Superior temporal gyrus (tissue), 1 donor: ENCODE data around the gene TSPAN1.
A peak's percentile ranks its signal among the peaks of the same experiment; 100 is the strongest.

Experiments
- DNase-seq: peaks from one replicate; pipeline ENCODE4 v3.0.0-alpha.2; 2016; ENCODE audit errors: extremely low spot score

The TSPAN1 gene

DNA sequence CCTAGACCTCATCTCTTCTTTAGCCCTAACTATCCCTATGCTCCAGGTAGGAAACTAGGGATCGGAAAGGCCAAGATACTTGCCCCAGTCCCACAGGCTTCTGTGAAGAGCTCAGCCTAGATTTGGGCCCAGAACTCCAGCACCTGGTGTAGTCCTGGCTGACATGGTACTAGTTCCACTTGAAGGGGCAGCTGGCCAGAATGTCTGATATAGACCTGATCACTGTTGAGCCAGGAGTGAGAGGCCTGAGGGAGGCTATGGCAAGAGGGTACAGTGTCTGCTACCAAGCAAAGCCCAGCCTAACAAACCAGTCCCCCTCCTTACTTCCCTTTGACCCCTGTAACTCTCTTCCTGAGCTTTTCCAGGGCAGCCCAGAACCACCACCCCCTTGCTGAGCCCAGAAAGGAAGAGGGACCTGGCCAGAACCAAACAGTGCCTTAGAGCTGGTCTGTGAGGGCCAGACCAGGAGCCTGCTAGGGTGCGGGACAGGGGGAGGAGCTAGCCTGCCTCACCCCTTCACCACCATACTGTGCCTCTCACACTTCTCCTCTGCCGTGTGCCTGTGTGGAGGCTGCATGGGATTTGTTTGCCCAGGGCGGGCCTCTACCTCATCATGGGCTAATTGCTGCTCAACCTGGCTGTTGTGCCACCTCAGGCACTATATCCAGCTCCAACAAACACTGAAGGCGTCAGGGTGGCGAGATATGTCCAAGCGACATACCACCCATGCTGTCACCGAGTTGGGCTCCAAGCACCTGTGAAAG lies 12.4 kb downstream of the TSPAN1 start:
- DNase-seq: no peak

DNA sequence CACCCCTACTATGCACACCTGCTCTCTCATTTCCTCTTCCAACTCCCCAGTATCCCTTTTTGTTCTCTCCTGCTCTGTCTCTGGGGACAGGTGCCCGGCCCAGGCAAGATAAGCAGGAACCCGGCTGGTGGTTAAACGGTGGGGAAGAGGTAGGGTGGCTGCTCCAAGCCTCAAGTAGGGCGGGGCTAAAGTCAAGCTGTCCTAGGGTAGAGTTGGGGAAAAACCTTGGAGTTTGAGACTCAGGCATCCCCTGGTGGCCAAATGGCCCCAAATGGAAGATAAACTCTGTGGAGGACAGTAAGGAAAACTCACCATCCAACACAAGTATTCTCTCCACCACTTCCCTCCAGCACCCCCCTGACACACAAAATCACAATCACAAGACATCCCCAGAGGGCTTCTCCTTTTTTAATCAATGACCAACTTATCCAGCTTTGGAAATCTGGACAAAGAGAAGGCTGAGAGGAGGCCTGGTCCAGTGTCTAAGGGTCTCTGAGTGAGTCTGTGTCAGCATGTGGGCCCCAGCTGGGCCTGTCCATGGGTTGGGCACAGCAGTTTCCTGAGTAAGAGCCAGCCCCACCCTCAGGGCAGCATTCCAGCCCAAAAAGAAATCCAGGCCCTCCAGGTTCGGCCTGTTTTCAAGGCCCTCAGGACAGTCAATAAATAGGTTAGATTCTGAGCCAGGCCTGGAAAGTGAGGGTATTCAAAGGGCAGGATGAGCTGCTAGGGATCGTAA lies 13.6 kb downstream of the TSPAN1 start:
- no peak for DNase-seq

DNA sequence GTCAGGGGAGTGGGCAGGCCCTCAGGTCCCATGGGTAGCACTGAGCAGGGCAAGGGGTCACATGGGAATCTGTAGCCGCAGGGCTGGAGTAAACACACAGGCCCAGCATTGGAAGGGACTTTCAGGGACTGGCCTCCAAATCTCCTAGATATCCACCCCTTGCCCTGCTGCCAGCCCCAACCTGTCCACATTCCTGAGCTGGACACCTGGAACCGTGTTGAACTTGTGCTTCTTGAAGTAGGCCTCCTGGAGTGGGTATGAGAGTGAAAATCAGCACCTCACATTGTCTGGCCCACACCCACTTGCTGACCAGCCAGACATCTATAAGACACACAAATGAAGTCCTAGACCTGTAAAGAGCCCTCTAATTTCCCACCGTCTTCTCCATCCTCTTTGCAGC lies 15.7 kb downstream of the TSPAN1 start:
- no peak for DNase-seq

DNA sequence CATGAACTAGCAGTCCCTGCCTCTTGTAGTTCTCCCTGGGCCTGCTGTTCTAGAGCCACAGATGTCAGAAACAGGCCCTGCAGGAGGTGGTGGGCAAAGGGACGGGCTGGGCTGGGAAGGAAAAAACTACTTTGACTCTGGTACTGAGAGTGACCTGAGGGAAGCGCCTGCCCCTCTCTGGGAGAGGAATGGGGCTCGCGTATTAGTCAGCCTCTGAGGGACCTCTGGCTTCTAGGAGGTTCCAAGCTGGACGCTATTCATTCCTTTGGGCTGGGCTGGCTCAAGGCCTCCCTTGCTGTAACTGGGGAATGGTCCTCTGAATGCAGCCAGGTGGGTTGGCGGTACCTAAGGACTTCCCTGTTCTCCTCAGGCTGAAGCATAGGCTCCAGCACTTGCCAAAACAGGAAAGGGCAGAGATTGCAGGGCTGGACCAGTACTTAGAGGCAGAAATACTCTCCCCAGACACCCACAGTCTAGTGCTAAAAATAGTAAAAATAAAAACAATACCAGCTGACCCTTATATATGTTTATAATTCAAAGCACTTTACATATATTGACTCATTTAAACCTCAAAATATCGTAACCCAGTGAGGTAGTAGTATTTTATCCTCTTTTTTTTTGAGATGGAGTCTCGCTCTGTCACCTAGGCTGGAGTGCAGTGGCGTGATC lies 16.3 kb downstream of the TSPAN1 start:
- no peak for DNase-seq

DNA sequence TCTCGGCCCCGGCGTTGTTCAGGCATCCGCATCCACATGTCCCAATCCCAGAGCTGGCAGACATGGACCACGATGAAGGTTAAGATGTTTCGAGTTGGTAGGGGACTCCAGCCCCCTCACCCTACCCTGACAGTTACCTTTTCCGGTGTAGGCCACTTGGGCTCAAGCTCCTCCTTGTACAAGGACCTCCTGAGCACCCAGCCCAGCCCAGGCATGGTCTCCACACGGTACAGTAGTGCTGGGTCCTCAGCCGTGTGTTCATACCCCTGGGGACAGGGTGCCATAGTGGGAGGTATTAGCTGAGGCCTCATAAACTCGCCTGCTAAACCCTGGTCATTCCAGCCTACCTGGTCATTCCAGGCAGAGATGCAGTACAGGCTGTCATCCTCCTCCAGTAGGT lies 17.3 kb downstream of the TSPAN1 start:
- DNase-seq: no peak

DNA sequence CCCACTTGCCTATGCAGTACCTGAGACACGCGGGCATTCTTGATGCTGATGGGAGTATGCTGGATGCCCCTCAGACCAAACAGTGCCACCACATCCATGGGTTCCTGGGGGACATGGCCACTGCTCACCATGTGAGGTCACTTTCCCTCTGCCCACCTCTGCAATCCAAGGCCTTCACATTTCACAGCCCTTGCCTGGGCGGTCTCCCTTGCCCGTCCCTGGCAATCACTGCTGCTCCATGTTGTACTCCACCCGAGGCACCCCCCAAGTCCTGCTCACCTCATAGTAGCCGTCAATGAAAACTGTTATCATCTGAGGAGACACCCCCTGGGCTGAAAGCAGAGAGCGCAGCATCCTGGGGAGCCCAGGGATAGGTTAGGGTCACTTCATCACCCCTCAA lies 18.4 kb downstream of the TSPAN1 start:
- no peak for DNase-seq

DNA sequence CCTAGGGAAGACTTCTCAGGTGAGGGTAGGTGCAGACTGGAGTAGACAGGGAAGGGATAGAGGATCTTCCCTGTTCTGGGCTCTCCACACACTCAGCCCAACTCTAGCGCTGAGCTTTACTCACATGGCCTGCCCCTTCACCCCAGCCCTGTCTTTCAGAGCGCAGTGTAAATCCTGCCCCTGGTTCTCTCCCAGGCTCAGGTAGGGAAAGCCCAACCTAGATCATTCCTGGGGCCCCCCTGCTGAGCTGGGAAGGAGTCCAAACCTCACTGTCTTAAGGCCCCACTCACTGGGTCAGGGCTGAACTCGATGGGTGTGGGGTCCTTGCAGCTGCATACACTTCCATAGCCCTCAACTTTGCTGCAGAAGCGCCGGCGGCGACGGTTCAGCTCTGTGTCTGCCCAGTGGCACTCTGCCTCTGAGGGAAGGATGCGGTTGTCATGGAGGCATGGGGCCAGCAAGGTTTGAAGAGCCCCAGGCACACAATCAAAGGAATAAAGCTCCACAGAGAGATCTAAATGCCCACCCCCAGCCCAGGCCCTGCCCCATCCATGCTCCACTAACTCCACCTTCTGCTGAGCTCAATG lies 19.2 kb downstream of the TSPAN1 start:
- no peak for DNase-seq

DNA sequence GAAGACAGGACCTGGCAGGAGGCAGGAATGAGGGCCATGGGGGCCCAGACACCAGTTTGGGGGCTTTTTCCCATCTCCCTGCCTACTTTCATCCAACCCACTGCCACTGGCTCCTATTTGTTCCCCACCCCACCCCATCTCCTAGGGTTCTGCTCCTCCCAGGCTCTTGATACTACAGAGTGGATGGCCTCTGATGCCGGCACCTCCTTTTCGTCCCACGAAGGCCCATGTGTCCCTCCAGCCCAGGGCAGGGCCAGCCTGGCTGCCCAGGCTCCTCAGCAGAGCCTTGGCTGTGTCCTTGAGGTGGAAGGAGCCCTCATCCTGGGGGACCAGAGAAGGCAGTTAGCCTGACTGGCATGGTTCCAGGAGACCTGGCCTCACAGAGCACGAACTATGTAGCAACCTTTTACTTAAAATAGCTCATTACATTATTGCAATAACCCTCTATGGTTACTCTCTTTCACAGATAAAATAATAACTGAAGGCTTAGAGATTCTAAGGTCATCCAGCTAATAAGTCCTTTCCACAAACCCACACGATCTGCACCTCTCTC lies 19.8 kb downstream of the TSPAN1 start:
- no peak for DNase-seq

DNA sequence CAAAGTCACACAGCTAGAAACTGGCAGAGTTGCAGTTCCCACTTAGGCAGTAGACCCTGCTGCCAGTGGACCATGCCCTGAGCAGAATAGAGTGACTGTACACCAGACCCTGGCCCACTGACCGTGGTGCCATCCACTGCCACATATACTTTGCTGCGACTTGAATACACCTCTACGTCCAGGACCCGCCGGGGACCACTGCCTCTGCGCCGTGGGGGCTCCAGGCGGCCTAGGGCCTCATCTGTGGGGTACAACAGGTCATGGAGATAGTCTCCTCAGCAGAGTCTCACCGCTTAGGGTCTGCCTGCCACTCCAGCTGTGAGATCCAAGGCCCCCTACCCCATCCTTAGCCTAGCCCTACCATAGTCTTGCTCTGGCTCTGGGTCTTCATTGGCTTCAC lies 21.7 kb downstream of the TSPAN1 start:
- DNase-seq: no peak

DNA sequence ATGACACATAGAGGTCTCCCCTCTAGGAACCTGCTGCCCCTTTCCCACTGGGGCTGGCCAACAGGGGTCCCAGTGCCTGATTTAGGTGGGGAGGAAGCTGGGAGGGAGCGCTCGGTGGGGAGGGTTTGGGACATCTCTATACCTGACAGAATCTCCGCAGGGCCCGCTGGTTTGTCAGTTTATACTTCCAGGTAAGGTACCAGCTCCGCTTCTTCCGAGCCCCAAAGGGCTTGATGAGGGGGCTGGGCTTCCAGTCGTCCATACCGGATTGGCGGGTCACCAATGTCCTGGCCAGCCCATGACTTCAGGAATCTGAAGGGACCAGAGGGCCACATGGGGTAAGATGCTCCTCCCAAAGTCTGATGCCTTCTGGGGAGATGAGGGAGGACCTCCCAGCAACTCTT lies 22.7 kb downstream of the TSPAN1 start:
- no peak for DNase-seq

DNA sequence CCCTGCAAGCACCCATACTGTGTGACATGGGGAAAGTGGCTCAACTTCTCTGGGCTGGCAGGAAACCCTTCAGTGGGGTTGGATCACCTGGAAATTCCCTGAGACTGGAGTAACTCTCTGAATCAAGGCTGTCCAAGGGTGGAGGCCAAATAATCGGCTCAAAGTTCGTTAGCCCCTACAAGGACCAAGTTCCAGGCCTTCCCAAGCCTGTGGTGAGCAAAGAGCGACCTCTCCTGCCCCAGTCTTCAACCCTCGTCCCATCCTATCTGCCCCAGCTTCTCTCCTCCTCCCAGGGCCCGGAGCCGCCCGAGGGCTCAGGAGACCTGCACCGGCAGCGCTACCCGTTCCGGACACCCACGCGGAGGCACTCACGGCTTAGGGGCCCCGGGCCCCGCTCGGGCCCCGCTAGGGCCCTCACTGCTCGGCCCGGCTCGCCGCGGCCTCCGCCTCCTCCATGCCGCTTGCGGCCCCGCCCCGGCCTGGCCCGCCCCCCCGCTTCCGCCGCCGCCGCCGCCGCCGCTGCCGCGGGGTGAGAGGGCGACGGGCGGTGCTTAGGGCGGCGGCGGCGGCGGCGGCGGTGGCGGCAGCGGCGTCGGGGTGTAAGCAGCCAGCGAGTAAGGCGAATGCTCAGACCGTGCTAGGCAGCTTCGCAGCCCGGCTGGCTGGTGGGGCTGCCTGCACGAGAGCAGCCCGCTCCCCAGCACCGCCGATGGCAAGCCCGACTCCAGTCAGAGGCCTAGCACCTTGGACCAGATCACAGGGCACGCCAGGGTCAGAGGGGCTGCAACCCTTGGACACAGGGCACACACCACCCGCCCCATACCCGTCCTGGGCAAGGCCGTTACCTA lies 23.3 kb downstream of the TSPAN1 start, which contains the start of gene POMGNT1:
POMGNT1 (minus strand) TSS at position 471 of the 848 bp plus-strand sequence. CDS start 613 bp downstream, outside the sequence.
- DNase-seq: peak; percentile 56

DNA sequence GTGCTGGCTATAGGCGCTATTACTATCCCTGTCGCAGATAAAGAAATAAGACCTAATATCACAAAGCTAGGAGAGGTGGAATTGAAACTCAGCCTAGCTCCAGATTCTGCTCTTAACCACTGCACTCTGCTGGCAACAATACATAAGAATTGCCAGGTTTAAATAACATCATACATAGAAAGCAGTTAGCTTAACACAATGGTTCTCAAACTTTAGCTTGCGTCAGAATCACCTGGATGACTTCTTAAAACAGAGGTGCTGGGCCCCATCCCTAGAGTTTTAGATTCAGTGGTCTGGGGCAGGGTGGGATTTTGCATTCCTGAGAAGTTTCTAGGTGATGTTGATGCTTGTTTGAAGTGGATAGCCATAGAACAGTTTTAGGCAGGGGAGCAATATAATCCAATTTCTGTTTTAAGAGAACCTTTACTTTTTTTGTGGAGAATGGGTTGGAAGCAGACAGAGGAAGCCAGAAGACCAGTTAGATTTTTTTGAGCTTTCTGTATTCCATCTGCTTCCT lies 24.4 kb downstream of the TSPAN1 start:
- no peak for DNase-seq

DNA sequence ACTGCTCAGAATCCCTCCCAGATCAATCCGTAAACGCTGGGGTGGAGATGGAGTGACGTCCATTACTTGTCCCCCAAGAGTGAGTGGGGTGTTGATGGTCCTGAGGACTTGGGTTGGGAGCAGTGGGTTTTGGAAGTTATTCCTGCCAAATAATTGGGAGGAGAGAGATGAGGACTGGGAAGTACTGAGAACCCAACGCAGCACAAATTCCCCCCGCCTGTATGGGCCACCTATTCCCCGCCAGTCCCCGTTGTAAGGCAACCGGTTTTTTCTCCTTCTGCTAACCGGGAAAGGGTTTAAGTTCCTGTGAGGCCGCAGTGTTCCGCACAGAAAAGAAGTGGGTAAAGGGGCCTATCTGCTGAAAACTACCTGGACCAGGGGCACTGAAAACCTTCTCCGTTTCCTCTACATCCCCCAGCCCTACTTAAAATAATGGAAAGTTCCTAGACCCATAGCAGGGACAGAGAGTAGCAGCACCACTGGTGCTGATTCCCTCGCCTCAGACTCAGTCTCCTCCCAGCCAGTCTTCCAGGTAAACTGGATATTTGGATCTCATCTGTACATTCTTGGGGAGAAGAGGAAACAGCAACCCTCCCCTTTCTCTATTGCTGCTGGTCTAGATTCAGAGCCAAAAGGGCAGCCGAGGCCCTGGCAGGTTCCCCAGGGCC lies 29.0 kb downstream of the TSPAN1 start:
- DNase-seq: peak; percentile 60

DNA sequence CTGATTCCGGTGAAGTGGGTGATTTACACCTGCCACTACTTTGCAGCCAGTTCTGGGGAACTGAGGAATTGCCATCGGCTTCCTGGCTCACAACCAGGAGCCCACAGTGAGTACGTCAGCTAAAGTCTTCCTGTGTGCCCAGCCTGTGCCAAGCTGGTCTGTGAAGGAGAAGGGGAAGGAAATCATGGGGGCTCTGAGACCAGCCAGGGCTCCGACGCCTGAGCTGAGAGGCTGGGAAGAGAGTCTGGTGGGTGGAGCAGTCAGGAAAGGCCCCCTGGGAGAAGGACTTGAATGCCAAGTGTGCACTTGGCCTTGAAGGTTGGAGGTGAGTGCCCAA lies 29.5 kb downstream of the TSPAN1 start:
- peak; percentile 43 for DNase-seq

DNA sequence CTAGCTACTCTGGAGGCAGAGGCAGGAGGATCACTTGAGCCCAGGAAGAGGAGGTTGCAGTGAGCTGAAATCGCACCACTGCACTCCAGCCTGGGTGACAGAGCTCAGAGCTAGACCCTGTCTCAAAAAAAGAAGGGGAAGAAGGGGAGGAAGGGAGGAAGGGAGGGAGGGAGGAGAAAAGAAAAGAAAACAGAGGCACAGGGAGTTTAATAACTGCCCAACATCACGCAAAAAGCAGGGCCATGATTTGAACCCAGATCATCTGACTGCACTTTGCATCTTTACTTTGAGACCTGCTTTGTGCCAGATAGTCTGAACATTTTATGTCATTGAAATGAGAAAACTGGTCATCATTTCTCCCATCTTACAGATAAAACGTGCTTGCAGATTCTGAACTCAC lies 30.3 kb downstream of the TSPAN1 start:
- DNase-seq: no peak

DNA sequence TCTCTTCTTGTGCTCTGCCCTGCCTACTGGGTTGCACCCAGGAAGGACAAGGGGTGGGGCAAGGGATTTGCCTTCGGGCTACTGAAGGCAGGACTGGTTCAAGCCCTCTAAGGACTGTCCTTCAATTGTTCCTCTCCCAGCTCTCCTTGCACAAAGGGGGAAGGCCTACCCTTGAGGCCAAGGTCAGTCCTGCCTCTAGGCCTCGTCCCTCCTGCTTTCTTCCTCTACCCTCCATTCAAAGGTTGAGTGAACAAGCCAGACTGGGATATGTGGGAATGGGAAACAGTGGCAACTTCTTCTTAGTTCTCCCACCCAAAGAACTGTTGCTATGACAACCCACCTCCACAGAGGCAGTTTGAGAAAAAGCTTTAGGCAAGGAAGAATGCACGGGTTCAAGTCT lies 30.9 kb downstream of the TSPAN1 start:
- DNase-seq: no peak

DNA sequence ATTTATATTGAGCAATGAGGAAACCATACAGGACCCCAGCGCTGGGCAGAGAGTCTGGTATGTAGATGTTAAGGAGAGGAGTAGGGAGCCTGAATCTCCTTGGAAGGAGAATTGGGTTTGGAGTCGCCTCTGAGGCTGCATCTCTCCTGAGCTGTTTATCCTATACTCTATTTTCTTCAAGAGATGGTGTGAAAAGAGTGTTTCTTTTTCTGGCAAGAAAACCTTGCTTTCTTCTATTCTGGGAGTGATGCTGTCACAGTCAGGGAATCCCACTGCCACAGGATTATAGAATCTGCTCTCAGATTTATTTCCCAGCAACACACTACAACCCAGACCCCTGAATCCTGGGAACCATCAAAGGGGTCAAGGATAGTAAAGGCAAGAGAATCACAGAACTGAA lies 31.5 kb downstream of the TSPAN1 start:
- peak; percentile 54 for DNase-seq

DNA sequence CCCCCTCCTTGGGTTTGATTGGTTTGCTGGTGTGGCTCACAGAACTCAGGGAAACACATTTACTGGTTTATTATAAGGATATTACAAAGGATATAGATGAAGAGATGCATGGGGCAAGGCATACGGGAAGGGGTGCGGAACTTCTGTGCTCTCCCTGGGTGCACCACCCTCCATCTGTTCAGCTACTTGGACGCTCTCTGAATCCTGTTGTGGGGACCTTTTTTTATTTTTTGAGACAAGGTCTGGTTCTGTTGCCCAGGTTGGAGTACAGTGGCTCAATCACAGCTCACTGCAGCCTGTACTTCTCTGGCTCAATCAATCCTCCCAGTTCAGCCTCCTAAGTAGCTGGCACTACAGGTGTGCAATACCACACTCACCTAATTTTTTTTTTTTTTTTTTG lies 35.7 kb downstream of the TSPAN1 start:
- DNase-seq: no peak

DNA sequence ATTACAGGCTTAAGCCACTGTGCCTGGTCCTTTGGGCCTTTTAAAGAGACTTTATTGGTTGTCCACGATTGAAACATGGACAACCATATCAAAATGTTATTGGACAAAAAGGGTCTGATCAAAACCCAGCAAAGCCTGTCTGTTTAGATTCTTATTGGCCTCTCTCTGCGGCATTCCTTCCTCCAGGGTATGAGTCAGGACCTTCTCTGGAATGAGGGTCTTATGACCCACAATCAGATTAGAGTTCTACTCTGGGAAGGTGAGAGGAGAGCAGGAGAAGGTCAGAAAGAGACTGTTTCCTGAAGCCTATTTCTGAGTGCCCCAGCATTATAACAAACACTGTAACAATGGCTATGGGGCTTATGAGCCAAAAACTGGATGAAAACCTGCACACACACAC lies 36.2 kb downstream of the TSPAN1 start:
- no peak for DNase-seq

DNA sequence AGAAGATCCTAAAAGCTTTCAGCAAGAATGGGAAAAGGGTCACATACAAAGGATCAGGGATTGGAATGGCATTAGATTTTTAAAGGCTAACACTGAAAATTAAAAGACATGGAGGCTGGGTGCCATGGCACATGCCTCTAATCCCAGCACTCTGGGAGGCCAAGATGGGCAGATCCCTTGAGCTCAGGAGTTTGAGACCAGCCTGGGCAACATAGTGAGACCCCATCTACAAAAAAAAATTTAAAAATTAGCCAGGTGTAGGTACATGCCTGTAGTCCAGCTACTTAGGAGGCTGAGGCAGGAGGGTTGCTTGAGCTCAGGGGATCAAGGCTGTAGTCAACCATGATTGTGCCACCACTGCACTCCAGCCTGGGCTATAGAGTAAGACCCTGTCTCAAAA lies 40.6 kb downstream of the TSPAN1 start:
- DNase-seq: no peak
